NCI-H526 treated with DMSO at 0.1 percent for 48 hours (cell line): Measurements from ENCODE around the gene NFIX.

ENCODE experiments used
- DNase-seq: peaks from one replicate; lab custom pipeline; 2025; lab: John Stamatoyannopoulos, UW

NFIX gene

DNA sequence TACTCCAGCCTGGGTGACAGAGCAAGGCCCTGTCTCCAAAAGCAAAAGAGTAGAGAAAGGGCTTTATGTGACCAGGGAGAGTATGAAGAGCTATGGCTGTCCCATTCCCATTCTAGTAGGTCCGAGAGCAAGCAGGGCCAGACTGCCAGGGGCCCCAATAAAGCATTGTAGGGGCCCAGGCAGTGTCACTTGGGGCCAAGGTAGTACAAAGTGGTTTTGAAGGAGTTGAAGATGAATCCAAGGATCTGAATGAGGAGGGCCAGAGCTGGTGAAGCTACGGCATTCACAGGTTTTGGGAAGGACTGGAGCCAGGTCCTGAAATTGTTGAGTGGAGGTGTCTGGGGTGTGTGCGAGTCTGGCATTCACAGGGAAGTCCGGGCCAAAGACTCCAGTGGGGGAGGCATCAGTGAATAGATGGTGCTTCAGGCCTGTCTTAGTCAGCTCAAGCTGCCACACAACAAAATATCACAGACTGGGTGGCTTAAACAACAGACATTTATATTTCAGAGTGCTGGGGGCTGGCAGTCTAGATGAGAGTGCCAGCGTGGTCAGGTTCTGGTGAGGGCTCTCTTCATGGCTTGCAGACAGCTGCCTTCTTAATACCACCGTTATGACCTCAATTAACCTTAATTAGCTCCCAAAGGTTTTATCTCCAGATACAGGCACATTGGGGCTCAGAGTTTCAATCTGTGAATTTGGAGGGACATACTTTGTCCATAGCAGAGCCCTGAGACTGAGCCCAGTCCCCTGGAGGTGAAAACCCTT is 132.7 kb downstream of the NFIX start:
- no peak for DNase-seq

DNA sequence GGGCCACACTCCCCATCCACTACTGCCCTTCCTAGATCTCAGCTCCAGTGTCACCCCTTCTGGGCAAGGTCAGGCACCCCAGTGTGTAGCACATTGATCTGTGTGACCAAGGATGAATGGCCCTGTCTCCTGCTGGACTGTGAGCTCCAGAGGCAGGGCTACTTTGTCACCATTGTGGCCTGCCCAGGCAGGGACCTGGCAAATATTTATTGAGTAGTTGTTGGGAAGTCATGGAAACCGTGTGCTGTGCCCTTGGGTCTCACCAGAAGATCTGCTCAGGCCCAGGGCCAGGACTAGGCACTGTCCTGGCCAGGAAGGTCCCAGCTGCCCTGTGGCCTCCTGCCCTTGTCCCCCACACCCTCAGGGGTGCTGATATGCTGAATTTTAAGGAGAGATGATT is 133.3 kb downstream of the NFIX start:
- DNase-seq: no peak

DNA sequence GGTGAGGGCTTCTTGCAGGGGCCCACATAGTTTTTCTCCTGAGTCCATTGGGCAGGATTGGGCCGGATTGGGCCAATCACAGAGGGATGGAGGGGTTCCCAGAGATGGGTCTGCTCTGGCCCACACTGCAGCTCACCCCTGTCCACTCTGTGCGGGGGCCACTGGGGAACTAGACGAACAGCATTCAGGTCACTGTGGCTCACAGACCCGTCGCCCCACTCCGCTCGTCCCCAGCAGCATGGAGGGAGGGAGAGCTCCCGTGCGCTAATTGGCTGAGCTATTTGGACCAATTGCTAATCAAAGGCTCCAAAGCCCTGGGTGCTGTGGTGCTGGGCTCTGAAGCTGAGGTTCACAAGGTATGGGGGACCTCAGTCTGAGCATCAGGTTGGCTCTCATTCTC is 134.1 kb downstream of the NFIX start:
- no peak for DNase-seq

DNA sequence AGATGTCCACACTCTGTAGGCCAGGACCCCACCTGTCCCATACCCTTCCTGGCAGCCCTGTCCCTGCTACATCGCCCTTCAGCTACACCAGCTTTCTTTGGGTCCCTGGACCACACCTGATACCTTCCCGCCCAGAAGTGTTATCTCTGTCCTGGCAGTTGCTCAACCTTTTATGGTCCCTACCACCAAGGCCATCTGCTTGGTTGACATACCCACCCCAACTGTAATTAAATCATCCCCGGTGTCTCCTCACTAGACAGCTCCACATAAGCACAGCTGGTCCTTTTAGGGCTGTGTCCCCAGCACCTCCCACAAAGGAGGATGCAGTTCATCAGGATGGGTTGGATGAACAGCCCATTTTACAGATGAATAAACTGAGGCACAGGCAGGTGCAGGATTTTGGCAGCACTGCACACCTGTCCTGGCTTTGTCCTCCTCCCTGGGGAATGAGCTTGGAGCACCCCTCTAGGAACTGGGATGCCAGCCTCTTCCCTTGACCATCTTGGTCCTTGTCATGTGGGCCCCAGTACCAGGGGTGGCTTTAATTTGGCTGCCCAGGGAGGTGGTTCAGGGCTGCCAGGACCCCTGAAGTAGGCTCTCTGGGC is 135.7 kb downstream of the NFIX start:
- no peak for DNase-seq

DNA sequence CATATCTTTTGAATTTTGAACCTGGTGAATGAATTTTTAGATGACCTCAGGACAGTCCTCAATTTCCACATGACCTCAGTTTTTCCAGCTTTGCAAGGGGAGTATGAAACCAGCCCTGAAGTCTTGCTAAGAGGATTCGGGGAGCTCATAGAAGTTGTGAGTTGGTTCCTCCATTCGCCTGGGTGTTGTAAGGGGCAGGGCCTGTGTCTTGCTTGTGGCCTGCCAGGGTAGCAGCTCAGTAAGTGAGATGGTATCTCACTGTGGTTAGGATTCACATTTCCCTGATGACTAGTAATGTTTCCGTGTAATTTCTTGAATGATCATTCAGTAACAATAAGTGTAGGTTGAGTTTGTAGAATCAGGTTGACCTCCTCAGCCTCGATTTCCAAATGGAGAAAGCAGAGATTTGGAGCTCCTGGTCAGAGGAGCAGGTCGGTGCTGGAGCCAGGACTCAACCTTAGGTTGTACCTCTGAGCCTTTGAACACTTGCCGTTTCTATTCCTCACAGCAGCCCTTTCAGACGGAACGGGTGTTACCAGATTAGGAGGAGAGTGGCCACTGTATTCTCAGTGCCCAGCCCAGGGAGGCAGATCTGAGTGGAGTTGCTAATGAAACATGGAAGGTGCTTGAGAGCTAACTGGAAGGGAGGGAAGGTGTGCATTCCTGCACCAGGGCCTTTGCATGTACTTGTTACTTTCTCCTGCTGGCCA is 137.4 kb downstream of the NFIX start:
- DNase-seq: no peak

DNA sequence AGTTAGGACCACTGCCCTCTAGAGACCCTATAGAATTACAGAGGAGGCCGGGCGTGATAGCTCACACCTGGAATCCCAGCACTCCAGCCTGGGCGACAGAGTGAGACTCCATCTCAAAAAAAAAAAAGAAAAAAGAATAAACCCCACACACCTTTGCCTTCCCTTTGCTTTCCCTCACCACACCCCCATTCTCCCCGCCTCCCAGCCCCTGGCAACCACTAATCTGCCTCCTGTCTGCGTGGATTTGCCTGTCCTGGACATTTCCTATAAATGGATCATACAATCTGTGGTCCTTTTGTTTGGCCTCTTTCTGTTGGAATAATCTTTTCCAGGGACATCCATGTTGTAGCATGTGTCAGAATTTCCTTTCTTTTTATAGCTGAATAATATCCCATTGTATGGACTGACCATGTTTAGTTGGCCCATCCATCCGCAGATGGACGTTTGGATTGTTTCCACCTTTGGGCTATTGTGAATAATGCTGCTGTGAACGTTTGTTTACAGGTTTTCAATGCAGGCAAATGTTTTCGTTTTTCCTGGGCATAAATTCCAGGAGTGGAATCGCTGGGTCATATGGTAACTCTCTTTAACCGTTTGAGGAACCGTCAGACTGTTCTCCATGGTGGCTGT is 138.1 kb downstream of the NFIX start:
- DNase-seq: no peak

DNA sequence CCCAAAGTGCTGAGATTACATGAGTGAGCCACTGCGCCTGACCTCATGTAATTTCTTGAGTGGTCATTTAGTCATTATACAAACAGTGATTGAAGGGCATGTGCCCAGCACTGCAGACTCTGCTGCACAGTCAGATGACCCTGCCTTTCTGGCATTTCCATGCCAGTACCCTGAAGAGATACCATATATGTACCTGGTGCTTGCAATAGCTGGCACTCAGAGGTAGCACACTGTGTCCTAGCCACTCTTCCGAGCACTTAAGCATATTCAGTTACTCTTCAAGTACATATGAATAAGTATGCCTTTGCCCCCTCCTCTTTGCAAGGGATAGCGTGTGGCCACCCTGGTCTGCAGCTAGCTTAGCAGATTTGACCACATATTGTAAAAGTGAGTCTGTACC is 139.4 kb downstream of the NFIX start:
- no peak for DNase-seq

DNA sequence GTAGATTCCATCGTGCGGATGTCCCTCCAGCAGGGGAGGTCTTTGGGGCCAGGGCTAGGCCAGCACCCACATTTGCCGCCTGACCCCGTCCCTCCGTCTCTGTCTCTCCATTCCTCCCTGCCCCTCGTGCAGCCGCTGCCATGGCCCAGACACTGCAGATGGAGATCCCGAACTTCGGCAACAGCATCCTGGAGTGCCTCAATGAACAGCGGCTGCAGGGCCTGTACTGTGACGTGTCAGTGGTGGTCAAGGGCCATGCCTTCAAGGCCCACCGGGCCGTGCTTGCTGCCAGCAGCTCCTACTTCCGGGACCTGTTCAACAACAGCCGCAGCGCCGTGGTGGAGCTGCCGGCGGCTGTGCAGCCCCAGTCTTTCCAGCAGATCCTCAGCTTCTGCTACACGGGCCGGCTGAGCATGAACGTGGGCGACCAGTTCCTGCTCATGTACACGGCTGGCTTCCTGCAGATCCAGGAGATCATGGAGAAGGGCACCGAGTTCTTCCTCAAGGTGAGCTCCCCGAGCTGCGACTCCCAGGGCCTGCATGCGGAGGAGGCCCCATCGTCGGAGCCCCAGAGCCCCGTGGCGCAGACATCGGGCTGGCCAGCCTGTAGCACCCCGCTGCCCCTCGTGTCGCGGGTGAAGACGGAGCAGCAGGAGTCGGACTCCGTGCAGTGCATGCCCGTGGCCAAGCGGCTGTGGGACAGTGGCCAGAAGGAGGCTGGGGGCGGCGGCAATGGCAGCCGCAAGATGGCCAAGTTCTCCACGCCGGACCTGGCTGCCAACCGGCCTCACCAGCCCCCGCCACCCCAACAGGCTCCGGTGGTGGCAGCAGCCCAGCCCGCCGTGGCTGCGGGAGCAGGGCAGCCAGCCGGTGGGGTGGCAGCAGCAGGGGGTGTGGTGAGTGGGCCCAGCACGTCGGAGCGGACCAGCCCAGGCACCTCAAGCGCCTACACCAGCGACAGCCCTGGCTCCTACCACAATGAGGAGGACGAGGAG is 140.1 kb downstream of the NFIX start:
- DNase-seq: no peak

DNA sequence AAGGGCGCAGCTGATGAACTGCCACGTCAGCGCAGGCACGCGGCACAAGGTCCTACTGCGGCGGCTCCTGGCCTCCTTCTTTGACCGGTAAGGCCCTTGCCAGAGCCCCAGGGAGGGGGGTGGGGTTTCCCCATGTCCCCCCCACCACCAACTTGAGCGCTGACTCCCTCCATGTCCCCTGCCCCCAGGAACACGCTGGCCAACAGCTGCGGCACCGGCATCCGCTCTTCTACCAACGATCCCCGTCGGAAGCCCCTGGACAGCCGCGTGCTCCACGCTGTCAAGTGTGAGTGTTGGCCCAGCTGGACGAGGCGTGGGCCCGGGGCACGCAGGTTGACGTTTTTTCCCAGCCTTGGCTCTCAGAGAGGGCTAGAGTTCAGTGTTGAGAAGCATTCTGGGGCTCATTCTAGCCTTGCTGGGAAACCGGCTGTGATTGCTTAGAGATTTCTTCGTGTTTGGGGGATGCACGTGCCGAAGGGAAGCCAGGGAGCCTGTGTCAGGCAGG is 142.1 kb downstream of the NFIX start:
- DNase-seq: no peak

DNA sequence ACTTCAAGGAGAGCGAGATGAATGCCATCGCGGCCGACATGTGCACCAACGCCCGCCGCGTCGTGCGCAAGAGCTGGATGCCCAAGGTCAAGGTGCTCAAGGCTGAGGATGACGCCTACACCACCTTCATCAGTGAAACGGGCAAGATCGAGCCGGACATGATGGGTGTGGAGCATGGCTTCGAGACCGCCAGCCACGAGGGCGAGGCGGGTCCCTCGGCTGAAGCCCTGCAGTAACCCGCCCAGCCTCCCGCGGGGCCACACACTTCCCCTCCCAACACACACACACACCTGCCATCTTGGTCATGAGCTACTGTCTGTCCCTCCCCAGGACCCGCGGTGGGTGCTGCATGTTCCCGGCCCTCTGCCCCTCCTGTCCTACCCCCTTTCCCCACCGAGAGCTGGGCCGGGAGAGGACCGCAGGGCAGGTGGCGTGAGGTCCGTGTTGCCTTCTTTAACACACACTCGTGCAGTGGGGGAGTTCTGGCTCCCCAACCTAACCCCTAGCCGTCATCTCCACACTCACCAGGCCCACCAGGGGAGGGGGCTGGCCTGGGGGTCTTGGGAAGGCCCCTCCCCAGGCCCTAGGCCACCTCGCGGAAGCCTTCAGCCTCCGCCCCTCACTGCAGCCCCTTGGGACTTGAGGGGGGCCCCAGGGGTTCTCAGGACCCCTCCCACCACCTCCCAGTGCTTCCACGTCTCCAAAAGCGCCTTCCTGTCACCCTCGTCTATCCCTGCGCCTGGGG is 143.1 kb downstream of the NFIX start:
- no peak for DNase-seq

DNA sequence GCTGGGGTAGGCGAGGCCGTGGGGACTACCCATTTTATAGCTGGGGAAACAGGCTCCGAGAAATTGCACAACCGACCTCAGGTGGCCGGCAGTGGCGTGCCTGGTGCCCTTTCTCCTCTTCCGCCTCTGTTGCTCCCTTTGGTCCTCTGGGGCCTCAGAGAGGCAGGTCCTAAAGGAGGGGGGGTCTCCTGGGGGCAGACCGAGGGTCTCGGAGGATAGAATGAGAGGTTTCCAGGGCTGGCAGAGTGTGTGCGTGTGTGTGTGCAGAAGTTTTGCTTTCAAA is 143.6 kb downstream of the NFIX start:
- no peak for DNase-seq

DNA sequence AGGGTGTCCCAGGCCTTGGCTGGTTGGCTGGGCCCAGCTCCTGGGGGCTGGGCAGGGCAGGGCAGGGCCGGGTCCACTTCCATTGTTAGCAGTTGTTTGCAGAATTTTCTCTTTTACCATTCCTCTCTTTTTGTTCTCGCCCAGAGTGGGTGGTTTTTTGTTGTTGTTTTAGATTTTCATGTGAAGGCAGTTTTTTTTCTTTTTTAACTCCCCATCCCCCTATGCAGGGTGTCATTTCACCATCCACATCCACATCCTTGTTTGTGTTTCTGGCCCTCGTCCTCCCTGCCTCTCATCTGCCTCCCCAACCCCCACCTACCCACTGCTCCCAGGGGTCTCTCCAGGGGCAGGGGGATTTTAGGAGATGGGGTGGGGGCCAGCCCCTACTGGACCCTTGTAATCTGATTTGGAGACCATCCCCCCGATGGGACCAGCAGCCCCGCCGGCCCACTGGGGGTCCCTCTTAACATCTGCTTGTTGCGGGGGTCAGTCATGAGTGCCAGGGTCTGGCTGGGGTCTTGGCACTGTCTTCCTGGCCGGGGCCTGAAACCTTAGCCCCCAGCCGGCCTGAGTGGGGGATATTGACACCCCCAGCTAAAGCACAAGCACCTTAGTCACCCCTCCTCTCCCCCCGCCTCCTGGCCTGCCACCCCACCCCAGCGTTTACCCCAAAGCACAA is 144.5 kb downstream of the NFIX start:
- DNase-seq: no peak

DNA sequence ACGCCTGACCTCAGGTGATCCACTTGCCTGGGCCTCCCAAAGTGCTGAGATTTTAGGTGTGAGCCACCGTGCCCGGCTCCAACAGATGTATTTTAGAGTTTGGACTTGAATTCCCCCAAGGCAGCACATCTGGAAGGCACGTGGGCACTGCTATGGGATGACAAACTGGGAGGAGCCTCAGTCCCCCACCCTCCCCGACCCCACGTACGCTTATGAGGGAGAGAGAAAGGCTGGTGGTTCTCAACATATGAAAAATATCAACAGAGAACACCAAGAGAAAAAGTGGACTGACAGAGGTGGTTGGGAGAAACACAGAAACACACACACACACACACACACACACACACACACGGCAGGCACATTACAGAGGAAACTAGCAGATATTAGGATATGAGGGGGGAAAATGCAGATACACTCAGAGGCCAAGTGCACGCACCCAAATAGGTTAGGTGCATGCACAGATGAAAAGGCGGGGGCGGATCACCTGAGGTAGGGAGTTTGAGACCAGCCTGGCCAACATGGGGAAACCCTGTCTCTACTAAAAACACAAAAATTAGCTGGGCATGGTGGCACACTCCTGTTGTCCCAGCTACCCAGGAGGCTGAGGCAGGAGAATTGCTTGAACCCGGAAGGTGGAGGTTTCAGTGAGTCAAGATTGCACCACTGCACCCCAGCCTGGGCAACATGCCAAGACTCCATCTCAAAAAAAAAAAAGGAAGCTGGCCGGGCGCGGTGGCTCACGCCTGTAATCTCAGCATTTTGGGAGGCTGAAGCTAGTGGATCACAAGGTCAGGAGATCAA is 151.7 kb downstream of the NFIX start:
- no peak for DNase-seq
